ENCODE data around the gene XKR7. TPM values are rescaled to one million over a fixed set of nuclear protein-coding genes. Genes with fewer than 3 reads are reported as not detected.

The XKR7 gene
- total RNA-seq, 6 experiments from 2014 or later: not detected

DNA sequence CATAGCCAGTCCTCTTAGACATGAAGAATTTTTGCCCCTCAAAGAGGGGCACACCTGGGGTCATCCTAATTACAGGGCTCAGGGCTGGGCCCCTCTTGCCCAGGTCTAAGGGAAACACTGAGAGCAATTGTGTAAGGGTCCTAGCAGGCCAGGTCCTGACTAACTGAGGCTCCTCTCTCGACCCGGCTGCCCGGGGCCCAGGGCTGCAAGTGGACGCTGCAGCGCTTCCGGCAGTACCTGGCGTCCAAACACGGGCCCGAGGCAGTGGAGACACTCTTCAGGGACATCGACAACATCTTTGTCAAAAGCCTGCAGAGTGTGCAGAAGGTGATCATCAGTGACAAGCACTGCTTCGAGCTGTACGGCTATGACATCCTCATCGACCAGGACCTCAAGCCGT lies 33.5 kb upstream of the XKR7 start:
- H3K4me1 ChIP-seq: no peaks in the 10 kb centered on the region
- no peaks in the 10 kb centered on the region for H3K27me3 ChIP-seq
- intact Hi-C loops (cut with DNase I): no loop called here
- DNase-seq (no peak), ATAC-seq (no peak)
- WGBS (ENCODE audit: insufficient coverage, low coverage, low lambda C conversion rate, missing lambda C conversion rate): 83% methylated on average over 2 of the region's 14 CpGs
- H3K9me3 ChIP-seq: no peaks in the 10 kb centered on the region
- H3K4me3 ChIP-seq: no peak overlapping the region
- no peak overlapping the region for H3K27ac ChIP-seq
- H3K36me3 ChIP-seq: no peaks in the 10 kb centered on the region
- TF ChIP-seq CTCF (IDR thresholded peaks at IDR 0.05): no peak

DNA sequence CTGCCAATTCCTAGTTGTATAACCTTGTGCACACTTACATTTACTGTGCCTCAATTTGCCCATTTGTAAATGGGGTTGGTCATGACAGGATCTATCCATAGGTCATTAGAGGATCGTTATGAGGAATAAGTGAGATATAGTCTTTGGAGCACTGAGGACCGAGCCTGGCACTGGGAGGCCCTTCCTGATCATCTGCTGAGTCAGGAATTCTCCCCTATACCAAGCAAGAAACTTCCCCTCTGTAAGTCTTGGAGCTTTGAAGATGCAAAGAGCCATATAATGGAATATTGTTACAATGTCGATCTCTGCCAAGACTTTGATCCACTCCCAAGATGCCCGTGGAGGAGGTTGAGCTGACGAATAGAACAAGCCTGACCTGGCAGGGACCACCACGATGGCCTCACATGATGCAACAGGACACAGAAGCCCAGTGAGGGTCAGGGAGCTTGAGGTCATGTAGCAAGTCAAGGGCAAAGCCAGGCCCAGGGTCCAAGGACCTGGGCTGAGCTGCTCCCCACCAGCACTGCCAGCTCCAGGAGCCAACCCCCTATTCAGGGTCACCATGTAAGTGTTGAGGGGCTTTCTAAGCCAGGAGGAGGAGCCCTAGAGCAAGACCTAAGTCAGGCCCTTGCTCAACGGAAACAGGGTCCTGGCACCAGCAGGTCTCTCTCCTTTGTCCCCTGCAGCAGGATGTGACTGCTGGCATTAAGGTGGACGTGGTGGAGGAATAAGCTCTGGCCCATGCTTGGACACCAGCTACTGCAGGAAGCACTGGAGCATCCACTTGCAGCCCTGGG lies 32.8 kb upstream of the XKR7 start:
- Histone ChIP-seq H3K9me3 (no peaks in the 10 kb centered on the region), H3K27ac (no peak overlapping the region), H3K4me3 (no peak overlapping the region), H3K27me3 (no peaks in the 10 kb centered on the region), H3K4me1 (no peaks in the 10 kb centered on the region), H3K36me3 (no peaks in the 10 kb centered on the region)
- ATAC-seq: no peak
- intact Hi-C loops (cut with DNase I): no loop called here
- 41% methylated on average over 3 of the region's 8 CpGs for WGBS (ENCODE audit: insufficient coverage, low coverage, low lambda C conversion rate, missing lambda C conversion rate)
- no peak for DNase-seq
- no peak for TF ChIP-seq POLR2A (IDR thresholded peaks at IDR 0.05)
- no peak for TF ChIP-seq CTCF (IDR thresholded peaks at IDR 0.05)

DNA sequence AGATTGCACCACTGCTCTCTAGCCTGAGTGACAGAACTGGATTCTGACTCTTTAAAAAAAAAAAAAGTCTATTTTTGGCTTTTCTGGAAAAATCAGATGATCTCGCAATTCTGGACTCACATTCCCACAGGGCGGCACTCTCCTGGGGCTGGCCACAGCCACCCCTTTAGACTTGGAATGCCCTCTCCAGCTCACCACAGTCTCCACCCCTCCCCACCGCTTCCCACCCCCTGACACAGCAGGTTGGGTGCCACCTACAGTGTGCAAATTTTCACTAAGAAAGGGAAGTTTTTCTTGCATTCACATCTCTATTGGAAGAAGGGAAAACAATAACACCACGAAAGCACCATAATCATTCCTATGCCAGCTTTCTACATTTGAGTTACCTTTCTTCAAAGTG lies 31.5 kb upstream of the XKR7 start:
- H3K4me1 ChIP-seq: no peaks in the 10 kb centered on the region
- H3K27me3 ChIP-seq: no peaks in the 10 kb centered on the region
- 91% methylated on average over 4 of the region's 4 CpGs for WGBS (ENCODE audit: insufficient coverage, low coverage, low lambda C conversion rate, missing lambda C conversion rate)
- no peak overlapping the region for H3K4me3 ChIP-seq
- H3K9me3 ChIP-seq: no peaks in the 10 kb centered on the region
- intact Hi-C loops (cut with DNase I): no loop called here
- DNase-seq (no peak), ATAC-seq (no peak)
- H3K36me3 ChIP-seq: no peaks in the 10 kb centered on the region
- TF ChIP-seq POLR2A (IDR thresholded peaks at IDR 0.05) (no peak), CTCF (IDR thresholded peaks at IDR 0.05) (no peak)
- H3K27ac ChIP-seq: no peak overlapping the region

DNA sequence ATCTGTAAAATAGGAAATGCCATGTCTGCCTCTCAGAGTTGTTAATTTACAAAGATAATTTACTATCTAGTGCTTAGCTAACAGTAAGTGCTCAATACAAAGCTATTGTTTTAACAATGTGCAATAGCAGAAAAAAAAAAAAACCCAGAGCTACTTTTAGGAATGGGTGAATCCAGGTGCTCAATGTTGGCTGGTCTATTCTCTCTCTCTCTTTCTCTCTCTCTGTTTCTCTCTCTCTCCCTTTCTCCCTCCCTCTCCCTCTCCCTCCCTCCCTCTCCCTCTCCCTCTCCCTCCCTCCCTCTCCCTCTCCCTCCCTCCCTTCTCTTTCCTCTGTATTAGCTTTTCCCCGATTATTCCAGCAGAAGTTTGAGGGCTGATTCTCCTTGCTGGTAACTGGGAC lies 30.1 kb upstream of the XKR7 start:
- Histone ChIP-seq H3K4me1 (no peaks in the 10 kb centered on the region), H3K27me3 (no peaks in the 10 kb centered on the region), H3K27ac (no peak overlapping the region), H3K36me3 (no peaks in the 10 kb centered on the region), H3K9me3 (no peaks in the 10 kb centered on the region), H3K4me3 (no peak overlapping the region)
- intact Hi-C loops (cut with DNase I): no loop called here
- 77% methylated on average over 1 of the region's 1 CpG for WGBS (ENCODE audit: insufficient coverage, low coverage, low lambda C conversion rate, missing lambda C conversion rate)
- ATAC-seq (no peak), DNase-seq (no peak)
- TF ChIP-seq CTCF (IDR thresholded peaks at IDR 0.05): no peak
- TF ChIP-seq POLR2A (IDR thresholded peaks at IDR 0.05): no peak

Measured in right lobe of liver (tissue), 6 donors.